SKM-1 treated with dmso at 0.1 percent for 144 hours (cell line): ENCODE measurements around the gene MSMP.

ENCODE experiments used
- DNase-seq: peaks from one replicate; lab custom pipeline; 2025; ENCODE audit not compliant: unreplicated experiment; lab: John Stamatoyannopoulos, UW

The MSMP gene, protein sequence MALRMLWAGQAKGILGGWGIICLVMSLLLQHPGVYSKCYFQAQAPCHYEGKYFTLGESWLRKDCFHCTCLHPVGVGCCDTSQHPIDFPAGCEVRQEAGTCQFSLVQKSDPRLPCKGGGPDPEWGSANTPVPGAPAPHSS

DNA sequence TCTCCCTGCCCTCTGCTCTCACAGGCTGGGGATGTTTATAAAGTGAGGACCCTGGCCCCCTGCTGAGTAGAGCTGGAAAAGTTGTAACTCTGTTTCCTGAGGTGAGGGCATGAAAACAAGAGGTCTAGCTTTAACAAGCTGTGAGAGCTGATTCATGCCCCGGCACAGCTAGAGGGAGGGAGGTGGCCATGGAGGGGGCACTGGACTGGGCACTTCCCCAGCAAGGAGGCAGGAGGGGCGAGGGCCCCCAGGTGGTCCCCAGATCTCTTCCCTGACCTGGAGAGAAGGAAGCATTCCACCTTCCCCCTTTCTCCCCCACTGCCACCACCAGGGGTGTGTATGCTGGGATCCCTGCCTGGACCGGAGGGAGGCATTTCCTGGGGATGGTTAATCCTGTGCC, at the start of gene MSMP:
MSMP (minus strand) TSS at position 13 of the 400 bp plus-strand sequence. CDS start 147 bp downstream, outside the sequence.
- DNase-seq, result no peak

DNA sequence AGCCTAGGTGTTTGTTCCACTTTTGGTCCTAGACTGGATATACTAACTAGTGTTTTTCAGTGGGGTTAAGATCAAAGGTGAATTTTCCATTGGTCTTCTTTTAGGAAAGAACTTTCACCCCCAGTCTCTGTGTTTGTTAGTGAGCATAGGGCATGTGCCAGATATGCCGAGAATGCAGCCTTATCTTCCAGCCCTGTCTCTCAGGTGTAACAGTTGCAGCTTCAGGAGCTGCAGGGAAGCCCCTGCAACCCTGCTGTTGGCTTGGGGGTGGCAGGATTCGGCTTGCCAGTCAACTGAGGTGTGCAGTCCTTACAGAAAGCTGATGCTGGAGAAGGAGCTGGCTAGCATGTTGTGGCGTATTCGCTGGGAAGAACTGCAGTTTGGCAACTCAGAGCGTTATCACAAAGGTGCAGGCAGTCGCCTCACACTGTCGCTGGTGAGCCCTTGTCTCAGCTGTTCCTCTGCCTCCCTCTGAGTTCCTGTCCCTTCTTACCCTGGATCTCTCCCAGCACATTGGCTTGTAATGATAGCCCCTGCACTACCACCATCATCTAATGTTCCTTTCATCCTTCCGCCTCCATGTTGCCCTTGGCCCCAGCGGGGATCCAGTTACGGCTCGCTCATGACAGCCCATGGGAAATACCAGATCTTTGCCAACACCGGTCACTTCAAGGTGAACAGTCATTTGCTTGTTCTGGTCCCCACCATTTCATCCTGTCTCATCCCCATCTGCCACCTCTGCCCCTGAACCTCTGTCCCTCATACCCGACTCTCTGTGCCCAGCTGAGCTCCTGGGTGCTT, 47.5 kb upstream of the MSMP start:
- no peak for DNase-seq

DNA sequence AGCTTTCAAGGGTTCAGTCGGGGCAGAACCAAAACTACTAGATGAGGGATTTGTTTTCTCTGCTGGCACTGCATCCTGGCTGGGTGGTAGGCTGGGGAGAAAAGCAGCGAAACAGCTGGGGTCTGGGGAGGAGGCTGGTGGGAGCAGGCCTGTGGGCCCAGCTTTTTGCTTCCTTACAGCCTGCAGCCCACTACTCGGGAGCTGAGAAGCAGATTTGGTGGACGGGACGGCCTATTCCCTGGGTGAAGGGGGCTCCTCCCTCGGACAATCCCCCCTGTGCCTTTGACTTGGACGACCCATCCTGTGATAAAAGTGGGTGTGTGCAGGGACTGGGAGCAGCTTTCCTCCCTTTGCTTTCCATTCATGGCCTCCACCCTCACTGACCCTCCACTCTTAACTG, 46.5 kb upstream of the MSMP start:
- no peak for DNase-seq

DNA sequence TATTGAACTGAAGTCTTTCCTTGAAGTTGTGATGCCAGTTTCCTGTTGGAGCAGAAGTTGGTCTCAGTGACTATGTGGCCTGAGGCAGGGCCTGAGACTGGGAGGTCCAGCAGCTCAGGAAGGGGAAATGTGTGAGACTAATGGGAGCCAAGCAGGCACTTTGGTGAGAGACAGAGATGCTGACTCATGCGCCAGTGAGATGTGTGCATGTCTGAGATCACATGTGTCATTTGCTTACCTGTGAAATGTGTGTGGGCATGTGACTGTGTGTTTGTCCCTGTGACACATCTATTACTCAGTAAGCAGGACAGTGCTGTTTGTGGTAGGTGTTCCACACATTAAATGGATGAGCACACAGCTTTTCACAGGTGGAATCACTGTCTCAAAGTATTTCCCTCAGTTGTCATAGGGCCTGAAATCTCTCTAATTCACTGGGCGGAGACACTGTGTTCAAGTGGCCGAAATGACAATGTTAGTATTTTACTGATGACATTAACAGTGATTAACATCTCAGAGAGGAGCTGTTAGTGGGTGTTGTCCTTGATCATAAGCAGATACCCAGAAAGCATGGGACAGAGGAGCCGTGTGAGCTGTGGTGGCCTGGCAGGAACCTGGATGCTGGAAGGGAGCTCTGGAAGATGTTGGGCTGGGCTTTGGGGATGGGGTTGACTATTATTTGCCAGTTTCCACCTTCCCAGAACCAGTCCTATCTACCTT, 44.7 kb upstream of the MSMP start:
- no peak for DNase-seq

DNA sequence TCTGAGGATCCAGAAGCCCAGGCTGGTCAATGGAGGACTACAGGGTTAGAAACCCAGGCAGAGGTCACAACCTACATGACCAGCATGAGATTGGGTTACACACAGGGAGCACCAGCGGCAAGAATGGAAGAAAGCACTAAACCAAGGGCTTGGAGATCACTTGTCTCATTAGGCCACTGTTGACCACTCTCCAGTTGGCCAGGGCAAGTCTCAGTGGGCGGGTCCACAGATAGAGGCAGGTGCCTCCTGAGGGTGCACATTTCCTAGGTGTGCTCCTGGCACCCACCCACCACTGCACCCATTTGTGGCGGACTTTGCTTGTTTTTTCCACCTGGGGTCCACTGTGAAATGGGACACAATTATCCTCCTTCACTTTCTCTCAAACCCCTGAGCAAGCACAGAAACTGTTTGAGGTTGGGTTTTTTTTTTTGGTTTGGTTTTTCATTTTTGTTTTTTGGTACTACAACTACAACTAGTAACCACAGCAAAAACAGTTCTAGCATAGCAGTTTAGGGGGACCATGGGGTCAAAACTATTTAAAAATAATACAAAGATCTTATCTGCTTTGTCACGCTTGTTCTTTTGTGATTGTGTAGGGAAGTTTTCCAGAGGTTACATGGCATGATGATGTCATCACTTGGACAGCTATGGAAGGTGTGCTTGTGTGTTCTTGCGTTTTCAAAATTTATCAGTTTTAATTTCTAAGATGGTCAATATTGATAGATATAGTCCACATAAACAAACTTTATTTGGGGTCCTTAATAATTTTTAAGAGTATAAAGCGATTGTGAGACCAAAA, 43.4 kb upstream of the MSMP start:
- no peak for DNase-seq

DNA sequence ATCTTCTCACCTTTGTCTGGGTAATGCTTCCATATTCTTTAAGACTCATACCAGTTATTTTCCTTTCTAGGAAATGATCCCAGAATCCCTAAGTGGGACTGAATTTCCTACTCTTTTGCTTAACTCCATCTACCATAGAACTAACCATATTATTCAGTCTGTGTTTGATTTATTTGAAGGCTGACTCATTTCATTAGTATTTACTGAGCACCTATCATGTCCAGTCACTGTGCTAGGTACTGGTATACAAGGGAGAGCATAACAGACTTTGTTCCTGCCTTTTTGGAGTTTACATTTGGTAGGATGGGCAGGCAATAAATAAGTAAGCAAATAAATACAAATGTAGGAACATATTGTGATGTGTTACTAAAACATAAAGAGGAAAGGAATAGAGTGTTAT, 41.6 kb upstream of the MSMP start:
- no peak for DNase-seq

DNA sequence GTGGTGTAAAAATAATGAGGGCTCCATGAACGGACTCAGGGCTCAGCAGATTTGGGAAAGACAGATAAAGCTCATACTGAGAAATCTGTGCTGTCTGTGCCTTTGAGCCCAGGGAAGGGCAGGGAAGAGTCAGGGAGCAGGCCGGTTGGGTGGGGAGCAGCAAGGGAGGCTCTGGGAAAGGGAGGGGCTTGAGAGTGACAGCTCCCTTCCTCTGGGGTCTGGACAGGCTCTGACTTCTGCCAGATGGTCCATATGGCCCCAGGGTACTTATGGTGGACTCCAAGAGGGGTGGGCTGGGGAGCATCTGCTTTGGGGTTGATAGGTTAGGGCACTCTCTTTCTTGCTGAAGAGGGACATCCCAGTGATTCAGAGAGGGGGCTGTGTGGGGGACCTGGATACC, 39.4 kb upstream of the MSMP start:
- no peak for DNase-seq

DNA sequence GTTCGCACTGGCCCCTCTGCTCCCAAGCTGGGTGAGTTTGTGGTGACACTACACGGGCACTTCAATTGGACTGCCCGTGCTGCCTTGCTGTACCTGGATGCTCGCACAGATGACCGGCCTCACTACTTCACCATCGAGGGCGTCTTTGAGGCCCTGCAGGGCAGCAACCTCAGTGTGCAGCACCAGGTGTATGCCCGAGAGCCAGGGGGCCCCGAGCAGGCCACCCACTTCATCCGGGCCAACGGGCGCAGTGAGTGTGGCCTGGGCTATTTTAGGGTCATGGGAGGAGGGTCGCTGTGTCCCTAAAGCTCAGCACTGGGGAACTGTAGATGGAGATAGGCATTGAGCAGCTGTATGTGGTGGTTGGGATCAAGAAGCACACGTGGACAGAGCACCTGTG, 38.8 kb upstream of the MSMP start:
- no peak for DNase-seq

DNA sequence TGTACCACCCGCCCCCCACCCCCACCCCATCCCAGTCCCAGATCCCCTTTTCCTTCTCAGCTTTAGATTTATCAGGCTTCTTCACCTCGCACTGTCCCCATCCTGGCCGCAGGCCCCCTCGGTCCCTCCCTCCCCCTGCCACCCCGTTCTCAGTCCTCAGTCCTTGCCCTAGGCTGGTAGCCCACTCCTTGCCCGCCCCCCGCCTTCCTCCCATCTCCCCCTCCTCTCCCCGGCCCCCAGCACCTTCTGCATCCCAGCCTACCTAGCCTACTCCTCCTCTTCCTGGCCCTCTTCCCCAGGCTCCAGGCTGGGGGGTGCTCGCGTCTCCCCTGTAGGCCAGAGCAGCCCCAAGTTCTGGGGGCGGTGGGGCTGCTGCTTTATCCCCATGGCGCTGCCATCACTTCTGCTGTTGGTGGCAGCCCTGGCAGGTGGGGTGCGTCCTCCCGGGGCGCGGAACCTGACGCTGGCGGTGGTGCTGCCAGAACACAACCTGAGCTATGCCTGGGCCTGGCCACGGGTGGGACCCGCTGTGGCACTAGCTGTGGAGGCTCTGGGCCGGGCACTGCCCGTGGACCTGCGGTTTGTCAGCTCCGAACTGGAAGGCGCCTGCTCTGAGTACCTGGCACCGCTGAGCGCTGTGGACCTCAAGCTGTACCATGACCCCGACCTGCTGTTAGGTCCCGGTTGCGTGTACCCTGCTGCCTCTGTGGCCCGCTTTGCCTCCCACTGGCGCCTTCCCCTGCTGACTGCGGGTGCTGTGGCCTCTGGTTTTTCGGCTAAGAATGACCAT, 38.1 kb upstream of the MSMP start:
- no peak for DNase-seq

DNA sequence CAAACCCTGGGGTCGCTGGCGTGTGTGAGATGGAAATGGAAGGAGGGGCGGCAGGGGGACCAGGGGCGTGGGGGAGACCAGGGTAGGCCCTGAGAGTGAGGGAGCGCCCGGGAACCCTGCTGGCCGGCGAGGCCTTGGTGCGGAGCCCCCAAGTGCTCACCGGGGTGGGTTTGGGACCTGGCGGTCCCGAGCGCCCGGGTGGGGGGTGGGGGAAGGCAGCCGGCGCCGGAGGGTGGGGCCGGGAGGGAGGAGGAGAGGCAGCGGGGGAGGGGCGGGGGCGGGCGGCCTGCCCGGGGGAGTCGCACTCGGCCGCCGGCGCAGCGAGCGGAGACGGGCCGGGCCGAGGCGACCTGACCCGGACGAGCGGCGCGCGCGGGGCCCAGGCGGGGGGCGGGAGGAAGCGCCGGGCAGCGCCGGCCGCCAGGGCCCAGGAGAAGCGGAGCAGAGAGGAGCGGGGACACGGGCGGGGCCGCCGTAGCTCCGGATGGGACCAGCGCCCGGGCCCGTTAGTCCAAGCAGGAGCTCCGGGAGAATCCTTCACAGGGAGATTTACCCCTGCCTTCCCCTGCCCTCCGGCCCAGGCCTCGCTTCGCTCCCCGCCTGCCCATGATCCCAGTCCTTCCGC, 37.3 kb upstream of the MSMP start, which contains the start of gene NPR2:
NPR2 (plus strand) TSS at position 295 of the 625 bp plus-strand sequence. CDS start 818 bp downstream, outside the sequence.
- DNase-seq, result no peak

DNA sequence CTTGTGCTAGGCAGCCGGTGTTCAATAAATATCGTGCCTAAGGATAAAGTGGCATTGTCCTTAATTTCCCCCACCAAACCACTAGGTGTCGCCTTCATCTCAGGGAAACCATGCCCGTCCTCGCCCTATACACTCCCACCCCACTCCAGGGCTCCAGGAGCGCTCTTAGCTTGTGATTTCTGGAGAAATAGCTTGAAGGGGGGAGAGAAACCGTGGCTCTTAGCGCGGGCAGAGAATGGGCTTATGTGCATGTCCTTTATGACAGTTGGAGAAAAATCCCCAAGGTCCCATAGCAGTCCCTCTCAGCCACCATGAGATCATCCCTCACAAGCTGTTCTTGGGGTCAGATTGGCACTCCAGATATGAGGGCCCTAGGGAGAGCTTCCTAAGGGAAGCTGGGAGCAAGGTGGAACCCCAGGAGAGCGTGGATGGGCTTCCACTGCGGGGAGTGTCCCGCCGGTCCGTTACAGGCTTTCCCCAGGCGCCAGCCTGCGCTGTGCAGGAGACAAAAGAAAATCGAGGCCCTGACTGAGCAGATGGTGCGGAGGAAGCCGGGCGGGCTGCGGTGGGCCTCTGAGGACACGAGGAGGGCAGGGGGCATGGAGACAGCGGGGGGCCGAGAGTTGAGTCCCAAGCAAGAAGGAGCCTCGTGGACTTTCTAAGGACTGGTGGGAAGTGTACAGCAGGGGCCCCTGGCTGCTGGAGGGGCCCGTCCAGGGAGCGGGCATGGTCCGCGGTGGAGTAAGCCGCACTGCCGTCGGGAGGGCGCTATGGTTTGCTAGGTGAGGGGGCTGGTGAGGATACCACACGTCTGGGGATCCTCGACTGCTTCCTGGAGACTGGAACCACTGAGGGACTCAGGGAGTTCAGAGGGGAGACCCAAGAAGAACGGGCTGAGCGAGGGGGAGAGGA, 36.6 kb upstream of the MSMP start:
- DNase-seq, result peak; percentile 45

DNA sequence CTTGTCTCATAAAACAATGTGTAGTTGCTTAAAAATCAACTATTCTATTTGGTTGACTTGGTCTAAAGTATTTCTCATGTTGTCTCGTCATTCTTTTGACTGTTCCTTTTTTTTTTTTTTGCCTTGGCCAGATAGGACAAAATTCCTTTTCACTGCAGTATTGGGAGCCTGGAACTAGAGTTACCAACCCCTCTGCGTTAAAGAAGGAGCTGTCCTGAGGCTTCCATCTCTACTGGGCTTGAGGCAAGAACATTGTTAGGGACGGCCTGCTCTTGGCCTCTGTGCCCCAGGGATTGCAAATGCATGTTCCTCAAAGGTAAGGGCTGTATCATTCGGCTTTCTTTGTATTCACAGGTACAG, 35.9 kb upstream of the MSMP start:
- no peak for DNase-seq

DNA sequence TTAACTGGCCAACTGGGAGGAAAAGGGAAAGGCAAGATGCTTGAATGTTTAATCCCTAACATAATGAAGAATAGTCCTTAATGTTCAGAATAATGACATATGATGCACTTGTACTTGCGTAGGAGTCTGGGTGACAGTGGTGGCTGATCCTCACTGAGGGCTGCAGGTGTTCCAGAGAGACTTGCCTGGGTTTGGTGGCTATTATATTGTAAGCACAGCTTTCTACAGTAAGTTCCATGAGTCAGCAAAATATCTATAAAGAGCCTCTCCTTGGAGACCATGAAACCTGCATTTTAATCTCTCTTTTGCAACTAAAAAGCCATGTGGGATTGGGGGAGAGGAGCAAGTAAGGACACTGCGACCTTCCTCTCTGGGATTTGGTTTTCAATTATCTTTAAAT, 35.5 kb upstream of the MSMP start:
- DNase-seq, result no peak

DNA sequence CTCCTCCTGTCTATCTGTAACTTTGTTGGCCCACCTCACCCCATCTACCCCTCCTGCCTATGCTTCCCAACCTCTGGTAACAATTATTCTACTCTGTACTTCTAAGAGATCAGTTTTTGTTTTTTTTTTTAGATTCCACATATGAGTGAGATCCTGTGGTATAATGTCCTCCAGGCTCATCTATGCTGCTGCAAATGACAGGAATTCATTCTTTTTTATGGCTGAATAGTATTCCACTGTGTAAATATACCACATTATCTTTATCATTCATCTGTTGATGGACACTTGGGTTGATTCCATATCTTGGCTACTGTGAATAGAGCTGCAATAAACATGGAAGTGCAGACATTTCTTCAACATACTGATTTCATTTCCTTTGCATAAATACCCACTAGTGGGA, 29.3 kb upstream of the MSMP start:
- DNase-seq, result no peak

DNA sequence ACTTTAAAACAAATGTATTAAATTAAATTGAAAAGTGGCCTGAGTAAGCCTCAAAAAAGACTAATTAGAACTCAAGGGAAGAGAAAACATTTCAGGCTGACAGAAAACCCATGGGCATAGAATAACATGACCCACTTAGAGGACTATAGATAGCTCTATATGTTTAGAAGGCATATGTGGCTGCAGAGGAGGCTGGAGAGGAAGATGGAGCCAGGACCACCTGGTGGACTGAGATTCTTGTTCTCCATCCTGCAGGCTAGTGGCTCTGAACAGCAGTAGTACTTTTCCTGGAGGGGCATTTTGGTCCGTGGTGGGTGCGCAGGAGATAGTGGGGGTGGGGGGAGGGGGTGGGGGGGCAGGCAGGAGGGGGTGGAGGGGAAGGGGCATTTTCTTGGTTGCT, 27.0 kb upstream of the MSMP start:
- no peak for DNase-seq

DNA sequence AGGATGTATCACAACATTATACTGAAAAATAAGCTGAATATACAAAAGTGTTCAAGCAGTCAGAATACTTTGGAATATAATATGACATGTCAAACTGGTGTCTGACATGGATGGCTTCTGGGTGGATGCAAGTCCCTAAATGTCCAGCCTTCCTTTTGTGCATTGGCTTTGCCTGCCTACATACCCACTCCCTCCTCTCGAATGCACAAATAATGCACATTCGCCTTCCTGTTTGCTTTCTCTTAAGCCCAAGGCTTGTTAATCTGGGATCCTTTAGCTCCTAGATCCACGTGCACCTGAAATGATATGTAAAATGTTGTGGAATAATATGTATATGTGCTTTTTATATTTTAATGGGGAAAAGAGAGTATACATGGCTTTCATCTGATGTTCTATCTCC, 24.4 kb upstream of the MSMP start:
- DNase-seq, result no peak

DNA sequence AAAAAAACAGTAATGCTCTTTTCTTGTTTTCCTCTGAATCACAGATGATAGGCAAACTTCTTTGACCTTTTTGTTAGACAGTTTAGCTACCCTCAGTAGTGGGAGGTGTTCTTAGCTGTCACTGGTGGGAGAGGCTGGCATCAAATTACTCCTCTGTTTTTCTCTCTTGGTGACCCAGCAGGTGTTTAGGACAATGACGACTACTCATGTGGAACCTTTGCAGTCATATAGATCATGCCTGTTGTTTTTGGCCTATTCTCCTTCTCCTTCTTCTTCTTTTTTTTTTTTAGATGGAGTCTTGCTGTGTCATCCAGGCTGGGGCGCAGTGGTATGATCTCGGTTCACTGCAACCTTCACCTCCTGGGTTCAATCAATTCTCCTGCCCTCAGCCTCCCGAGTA, 21.9 kb upstream of the MSMP start:
- no peak for DNase-seq

DNA sequence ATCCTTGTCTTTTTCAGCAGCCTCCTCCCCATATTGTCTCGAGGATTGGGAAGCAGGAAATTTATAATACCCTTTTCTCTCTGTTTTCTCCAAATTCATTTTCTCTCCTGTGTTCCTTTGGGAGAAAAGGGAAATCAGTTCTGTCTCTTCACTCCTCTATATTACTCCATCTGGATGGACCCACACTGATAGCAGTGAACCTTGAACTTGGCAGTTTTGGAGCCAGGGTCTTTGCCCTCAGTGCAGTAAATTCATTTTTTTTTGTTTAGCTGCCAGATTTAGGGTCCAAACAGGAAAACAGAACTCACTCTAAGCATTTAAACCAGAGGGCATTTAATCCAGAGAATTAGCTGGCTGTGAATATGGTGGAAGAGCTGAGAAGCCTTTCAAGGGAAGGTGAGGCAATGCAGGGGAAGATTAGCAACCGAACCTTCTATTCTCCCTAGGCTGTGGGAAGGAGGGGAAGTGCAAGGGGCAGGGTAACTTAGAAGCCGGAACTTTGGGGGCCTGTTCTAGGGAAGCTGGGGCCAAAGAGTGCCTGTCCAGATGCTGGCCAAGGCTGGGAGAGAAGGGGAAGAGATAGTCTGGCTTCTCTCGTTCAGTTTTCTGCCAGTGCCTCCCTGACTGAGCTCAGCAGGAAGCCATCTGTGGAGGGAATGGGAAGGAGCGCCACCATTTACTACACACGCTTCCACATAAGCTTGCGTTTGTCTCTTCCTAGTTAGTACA, 21.0 kb upstream of the MSMP start:
- peak; percentile 69 for DNase-seq
